ENCODE results near the gene EIF2S1.
A peak's percentile ranks its signal among the peaks of the same experiment; 100 is the strongest.

EIF2S1 gene

GRCh38 chr14:67343601-67344230 is 16.4 kb upstream of the EIF2S1 start:
- TF ChIP-seq Cebpa-rat (IDR thresholded peaks at IDR 0.05): no peak
- peaks cover 0 to 5% (median 0%) of the 10 kb centered on the region in 10 experiments; a peak in 1 of 20 replicates for H3K4me1 ChIP-seq
- peaks cover 0 to 14% (median 8%) of the 10 kb centered on the region in 11 experiments; a peak in 11 of 22 replicates for H3K9me3 ChIP-seq (replicated peaks in 1 of 11)
- H3K27ac ChIP-seq: no peak overlapping the region
- H3K4me2 ChIP-seq: no peak overlapping the region
- H4K20me1 ChIP-seq: peaks cover 0 to 4% (median 0%) of the 10 kb centered on the region in 11 experiments; a peak in 1 of 22 replicates
- peaks cover 81 to 98% (median 88%) of the 10 kb centered on the region in 11 experiments for H3K36me3 ChIP-seq
- H3K27me3 ChIP-seq: no peaks in the 10 kb centered on the region
- no peak overlapping the region for H3K9ac ChIP-seq
- H3K4me3 ChIP-seq: no peak overlapping the region

- Histone ChIP-seq H3K4me2 (no peak overlapping the region), H3K36me3 (peaks cover 81 to 98% (median 88%) of the 10 kb centered on the region in 11 experiments), H3K27ac (no peak overlapping the region), H3K27me3 (no peaks in the 10 kb centered on the region), H4K20me1 (peaks cover 0 to 7% (median 0%) of the 10 kb centered on the region in 11 experiments; a peak in 4 of 22 replicates), H3K4me1 (peaks cover 0 to 5% (median 0%) of the 10 kb centered on the region in 10 experiments; a peak in 1 of 20 replicates), H3K9me3 (replicated peaks in 1 of 11) (peaks cover 0 to 9% (median 7%) of the 10 kb centered on the region in 11 experiments; a peak in 11 of 22 replicates), H3K9ac (no peak overlapping the region), H3K4me3 (no peak overlapping the region)
- no peak for TF ChIP-seq Cebpa-rat (IDR thresholded peaks at IDR 0.05)
Measured at GRCh38 chr14:67345583-67345982, 14.5 kb upstream of the EIF2S1 start.

- Histone ChIP-seq H3K4me1 (peaks cover 0 to 24% (median under 1%) of the 10 kb centered on the region in 10 experiments; a peak in 11 of 20 replicates), H3K27ac (no peak overlapping the region), H3K9ac (no peak overlapping the region), H3K4me3 (no peak overlapping the region), H3K4me2 (no peak overlapping the region), H3K9me3 (replicated peaks in 1 of 11) (no peaks in the 10 kb centered on the region), H3K36me3 (peaks cover 50 to 74% (median 67%) of the 10 kb centered on the region in 11 experiments), H3K27me3 (no peaks in the 10 kb centered on the region), H4K20me1 (peaks cover 0 to 71% (median 10%) of the 10 kb centered on the region in 11 experiments; a peak in 10 of 22 replicates)
- no peak for TF ChIP-seq Cebpa-rat (IDR thresholded peaks at IDR 0.05)
Measured at GRCh38 chr14:67352055-67352454, 8.1 kb upstream of the EIF2S1 start.

GRCh38 chr14:67357186-67357968 is 2.8 kb upstream of the EIF2S1 start:
- peak overlapping the region in 3 of 10 experiments; percentile 80 to 86 (median 86); a peak in 5 of 20 replicates for H3K4me3 ChIP-seq
- no peak for TF ChIP-seq Cebpa-rat (IDR thresholded peaks at IDR 0.05)
- H3K9ac ChIP-seq: peak overlapping the region in 7 of 11 experiments; percentile 5 to 98 (median 96); a peak in 8 of 22 replicates
- H3K9me3 ChIP-seq (replicated peaks in 1 of 11): no peaks in the 10 kb centered on the region
- peak overlapping the region; percentile 14 to 99 (median 90); a peak in 17 of 22 replicates for H3K4me2 ChIP-seq
- peaks cover 7 to 78% (median 36%) of the 10 kb centered on the region in 11 experiments; a peak in 19 of 22 replicates for H4K20me1 ChIP-seq
- H3K27me3 ChIP-seq: no peaks in the 10 kb centered on the region
- H3K4me1 ChIP-seq: peaks cover 29 to 56% (median 37%) of the 10 kb centered on the region in 10 experiments
- H3K36me3 ChIP-seq: peaks cover 7 to 26% (median 19%) of the 10 kb centered on the region in 11 experiments; a peak in 19 of 22 replicates
- H3K27ac ChIP-seq: 0 out of 22 replicates have a peak overlapping the region, but pooled peaks of 1 of the 11 experiments have one; percentile 10

GRCh38 chr14:67357969-67358354 is 2.2 kb upstream of the EIF2S1 start:
- Histone ChIP-seq H3K9ac (peak overlapping the region; percentile 93 to 99 (median 96); a peak in 13 of 22 replicates), H3K4me1 (peaks cover 34 to 62% (median 43%) of the 10 kb centered on the region in 10 experiments), H3K36me3 (peaks cover 11 to 26% (median 16%) of the 10 kb centered on the region in 11 experiments; a peak in 19 of 22 replicates), H3K9me3 (replicated peaks in 1 of 11) (no peaks in the 10 kb centered on the region), H4K20me1 (peaks cover 11 to 78% (median 42%) of the 10 kb centered on the region in 11 experiments; a peak in 20 of 22 replicates), H3K27me3 (no peaks in the 10 kb centered on the region), H3K4me2 (peak overlapping the region; percentile 82 to 99 (median 90)), H3K27ac (peak overlapping the region in 1 of 11 experiments; percentile 98; a peak in 1 of 22 replicates), H3K4me3 (peak overlapping the region in 6 of 10 experiments; percentile 80 to 89 (median 86); a peak in 11 of 20 replicates)
- TF ChIP-seq Cebpa-rat (IDR thresholded peaks at IDR 0.05): no peak

- H4K20me1 ChIP-seq: peaks cover 23 to 78% (median 54%) of the 10 kb centered on the region in 11 experiments; a peak in 20 of 22 replicates
- H3K27me3 ChIP-seq: no peaks in the 10 kb centered on the region
- no peak for TF ChIP-seq Cebpa-rat (IDR thresholded peaks at IDR 0.05)
- H3K36me3 ChIP-seq: peaks cover 5 to 29% (median 19%) of the 10 kb centered on the region in 11 experiments; a peak in 17 of 22 replicates
- H3K27ac ChIP-seq: peak overlapping the region; percentile 89 to 99 (median 98)
- no peaks in the 10 kb centered on the region for H3K9me3 ChIP-seq (replicated peaks in 1 of 11)
- H3K4me3 ChIP-seq: peak overlapping the region; percentile 80 to 94 (median 88)
- peak overlapping the region; percentile 93 to 99 (median 96) for H3K9ac ChIP-seq
- H3K4me1 ChIP-seq: peaks cover 36 to 70% (median 46%) of the 10 kb centered on the region in 10 experiments
- peak overlapping the region; percentile 82 to 99 (median 90) for H3K4me2 ChIP-seq
Measured at GRCh38 chr14:67358924-67359774, 979 bp upstream of the EIF2S1 start.

- peaks cover 29 to 79% (median 62%) of the 10 kb centered on the region in 11 experiments; a peak in 20 of 22 replicates for H4K20me1 ChIP-seq
- H3K9ac ChIP-seq: peak overlapping the region; percentile 93 to 99 (median 96)
- H3K27me3 ChIP-seq: no peaks in the 10 kb centered on the region
- no peak for TF ChIP-seq Cebpa-rat (IDR thresholded peaks at IDR 0.05)
- H3K4me3 ChIP-seq: peak overlapping the region; percentile 80 to 94 (median 88)
- peak overlapping the region; percentile 96 to 99 (median 99) for H3K27ac ChIP-seq
- H3K4me2 ChIP-seq: peak overlapping the region; percentile 78 to 97 (median 84)
- peaks cover 36 to 64% (median 46%) of the 10 kb centered on the region in 10 experiments for H3K4me1 ChIP-seq
- no peaks in the 10 kb centered on the region for H3K9me3 ChIP-seq (replicated peaks in 1 of 11)
- H3K36me3 ChIP-seq: peaks cover 18 to 44% (median 33%) of the 10 kb centered on the region in 11 experiments
Measured at GRCh38 chr14:67360470-67361206, 510 bp downstream of the EIF2S1 start.
